NCI-H1092 (cell line): ENCODE data around the gene CALM1.
"Not testable (repeated sequence)": the region's sequence is repeated elsewhere in the genome, so short reads cannot be mapped to it uniquely, and the experiment has no call there.

Source experiments
- DNase-seq: peaks from one replicate; lab custom pipeline; 2025; lab: John Stamatoyannopoulos, UW

Gene CALM1

DNA sequence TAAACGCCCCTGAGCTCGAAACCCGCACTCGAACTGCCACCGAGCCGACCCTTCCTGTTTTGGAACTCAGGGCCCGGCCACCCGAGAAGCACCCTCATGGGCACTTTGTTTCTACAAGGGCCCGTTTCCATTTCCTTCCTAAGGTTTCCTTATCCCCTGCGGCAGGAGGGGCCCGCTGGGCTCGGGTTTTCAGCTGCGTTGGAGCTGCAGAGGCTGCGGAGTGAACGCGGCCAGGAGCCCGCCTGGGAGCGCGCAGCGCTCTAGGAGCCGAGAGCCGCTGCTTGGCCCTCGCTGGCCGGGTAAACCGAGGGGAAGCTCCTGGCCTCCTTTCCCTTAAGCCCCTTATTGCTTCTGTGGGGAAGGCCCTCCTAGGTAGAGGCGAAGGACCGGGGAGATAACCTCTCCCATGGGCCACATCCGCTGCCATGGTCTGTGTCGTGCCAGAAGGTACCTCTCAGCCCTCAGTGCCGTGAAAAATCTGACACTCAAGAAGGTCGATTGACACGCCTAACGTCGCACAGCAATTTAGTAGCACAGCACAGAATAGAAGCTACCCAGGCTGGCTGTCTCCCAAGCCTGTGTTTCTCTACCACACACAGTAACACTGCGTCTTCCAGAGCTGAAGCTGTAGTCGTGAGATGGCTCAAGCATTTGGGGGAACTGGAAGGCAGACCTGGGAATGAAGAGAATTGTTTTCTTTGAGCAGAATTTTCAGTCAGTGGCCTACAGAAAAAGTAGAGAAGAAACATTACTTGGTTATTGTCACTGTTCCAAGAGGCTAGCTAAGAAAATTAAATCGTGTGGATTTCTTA lies 12.9 kb upstream of the CALM1 start:
- peak; percentile 73 for DNase-seq

DNA sequence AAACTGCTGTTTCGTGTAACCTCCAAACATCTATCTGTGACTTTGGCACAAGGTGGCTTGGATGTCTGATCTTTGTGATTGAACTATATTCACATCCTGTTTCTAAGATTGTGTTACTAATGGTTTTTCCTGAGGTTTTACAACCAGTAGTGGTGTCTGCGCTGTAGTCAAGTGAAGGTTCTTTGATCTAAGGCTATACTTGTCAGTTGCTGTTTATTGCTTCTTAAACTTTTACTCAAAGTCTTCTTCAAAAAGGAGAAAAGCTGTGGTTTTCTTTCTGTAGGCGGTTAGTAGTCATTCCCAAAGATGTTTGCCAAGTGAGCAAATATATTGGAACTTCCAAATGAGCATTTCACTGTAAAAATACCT lies 12.3 kb upstream of the CALM1 start:
- no peak for DNase-seq

GRCh38 chr14:90386321-90386720 lies 10.5 kb upstream of the CALM1 start:
- no peak for DNase-seq

- no peak for DNase-seq
These were observed 9.5 kb upstream of the CALM1 start for GRCh38 chr14:90387206-90387760.

DNA sequence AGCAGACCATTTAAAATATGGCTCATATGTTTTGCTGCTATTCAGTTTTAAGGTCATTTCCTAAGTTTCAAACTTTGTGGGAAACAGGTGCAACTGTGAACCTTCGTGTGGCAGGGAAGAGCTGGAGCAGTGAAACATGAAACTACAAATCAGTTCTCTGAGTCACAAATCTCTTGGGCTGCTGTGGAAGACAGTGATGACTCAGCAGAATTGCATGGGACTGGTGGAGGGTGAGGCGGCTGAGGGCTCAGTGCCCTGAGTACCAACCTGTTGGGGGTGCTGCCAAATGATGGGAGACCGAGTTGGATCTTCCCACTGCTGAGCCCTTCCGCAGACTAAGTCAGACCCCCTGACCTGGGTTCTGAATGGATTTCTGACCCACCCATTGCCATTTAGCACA lies 8.4 kb upstream of the CALM1 start:
- no peak for DNase-seq

DNA sequence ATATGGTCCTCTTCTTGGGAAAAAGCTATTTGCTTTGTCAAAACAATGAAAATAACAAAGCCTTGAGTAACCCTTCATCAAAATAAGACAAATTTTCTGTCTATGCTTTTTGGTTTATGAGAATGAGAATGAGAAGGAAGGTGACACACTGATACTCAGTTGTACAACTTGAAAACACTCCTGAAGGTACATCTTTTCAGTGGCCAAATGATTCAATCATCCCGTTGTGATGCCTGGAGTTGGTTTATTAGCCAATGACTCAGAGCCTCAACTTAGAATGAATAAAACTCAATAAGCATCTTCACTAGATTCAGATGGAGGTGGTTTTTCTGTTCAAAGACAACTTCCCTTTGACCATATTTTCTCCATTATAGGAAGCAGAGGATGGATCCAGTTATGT lies 7.8 kb upstream of the CALM1 start:
- DNase-seq: no peak

GRCh38 chr14:90393966-90394365 lies 2.9 kb upstream of the CALM1 start:
- DNase-seq: no peak

DNA sequence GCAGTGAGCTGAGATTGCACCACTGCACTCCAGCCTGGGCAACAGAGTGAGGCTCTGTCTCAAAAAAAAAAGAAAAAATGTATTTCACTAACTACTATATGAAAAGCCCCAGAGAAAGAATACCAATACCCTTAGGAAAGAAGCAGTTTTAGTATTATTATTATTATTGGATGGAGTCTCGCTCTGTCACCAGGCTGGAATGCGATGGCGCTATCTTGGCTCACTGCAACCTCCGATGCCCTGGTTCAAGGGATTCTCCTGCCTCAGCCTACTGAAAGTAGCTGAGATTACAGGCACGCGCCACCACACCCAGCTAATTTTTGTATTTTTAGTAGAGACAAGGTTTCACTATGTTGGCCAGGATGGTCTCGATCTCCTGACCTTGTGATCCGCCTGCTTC lies 2.0 kb upstream of the CALM1 start:
- DNase-seq: not testable (repeated sequence)

GRCh38 chr14:90397425-90398314 lies 841 bp downstream of the CALM1 start:
- DNase-seq: peak; percentile 18

DNA sequence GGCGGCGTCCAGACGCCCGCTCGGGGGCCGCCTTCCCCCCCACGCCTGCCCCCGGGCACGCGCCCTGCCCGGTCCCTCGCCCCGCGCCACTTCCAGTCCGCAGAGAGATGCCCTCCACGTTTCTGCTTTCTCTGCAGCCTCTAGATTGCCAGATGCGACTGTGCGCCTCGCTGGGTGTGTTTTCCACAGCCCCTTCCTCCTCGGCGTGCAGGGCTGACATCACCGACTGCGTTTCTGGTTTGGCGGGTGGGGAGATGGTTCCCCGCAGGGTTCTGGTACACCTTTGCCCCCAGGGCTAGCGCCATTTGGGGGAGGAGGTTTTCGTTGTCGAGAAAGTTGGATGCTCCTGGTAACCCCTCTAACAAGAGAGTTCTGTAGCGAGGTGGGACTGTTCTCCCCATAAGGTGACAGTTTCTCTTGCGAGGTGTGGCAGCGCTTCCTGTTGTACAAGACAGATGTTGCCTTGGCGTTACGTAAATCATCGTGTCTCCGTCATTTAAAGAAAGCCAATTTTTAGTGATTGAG lies 1.5 kb downstream of the CALM1 start:
- no peak for DNase-seq

GRCh38 chr14:90398841-90399540 lies 2.2 kb downstream of the CALM1 start:
- DNase-seq: no peak

- peak; percentile 90 for DNase-seq
These were observed 3.0 kb downstream of the CALM1 start for GRCh38 chr14:90399541-90400444.

DNA sequence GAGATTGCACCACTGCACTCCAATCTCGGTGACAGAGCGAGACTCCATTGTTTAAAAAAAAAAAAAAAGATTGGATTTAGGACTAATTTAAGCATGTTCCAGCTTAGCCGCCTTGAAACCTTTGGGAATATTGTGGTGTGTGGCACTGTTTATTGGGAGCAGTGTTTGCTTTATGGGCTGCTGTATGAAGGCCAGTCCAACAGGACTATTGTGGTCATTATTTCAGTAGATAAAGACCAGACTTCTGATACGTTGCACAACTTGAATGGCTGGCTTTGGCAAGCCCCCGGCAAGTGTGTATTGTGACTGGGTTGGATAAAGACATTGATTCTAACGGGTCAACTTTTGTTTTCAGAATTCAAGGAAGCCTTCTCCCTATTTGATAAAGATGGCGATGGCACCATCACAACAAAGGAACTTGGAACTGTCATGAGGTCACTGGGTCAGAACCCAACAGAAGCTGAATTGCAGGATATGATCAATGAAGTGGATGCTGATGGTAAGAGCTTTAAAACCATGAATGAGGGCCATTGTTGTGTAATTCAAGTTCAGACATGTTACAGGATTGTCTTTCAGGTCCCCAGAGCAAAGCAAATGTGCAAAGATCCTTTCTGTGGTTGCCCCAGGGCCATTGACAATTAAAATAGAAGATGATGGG lies 4.2 kb downstream of the CALM1 start:
- DNase-seq: no peak

DNA sequence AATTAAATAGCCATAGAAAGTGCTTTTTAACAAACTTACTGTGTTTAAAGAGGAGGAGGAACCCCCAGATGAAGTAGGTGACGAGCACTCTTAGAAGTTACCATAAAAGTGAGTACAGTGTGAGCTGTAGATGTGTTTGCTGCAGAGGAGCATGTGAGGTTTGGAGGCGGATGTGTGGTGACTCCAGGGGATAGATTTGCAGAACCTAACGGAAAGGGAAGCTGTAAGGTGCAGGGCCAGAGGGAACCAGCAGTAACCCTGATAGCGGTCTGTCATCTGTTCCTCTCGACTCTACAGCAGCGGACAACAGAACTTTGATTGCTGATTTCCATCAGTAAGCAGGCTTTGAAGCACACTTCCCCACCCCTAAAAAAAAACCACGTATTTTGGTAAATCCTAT lies 5.2 kb downstream of the CALM1 start:
- no peak for DNase-seq

DNA sequence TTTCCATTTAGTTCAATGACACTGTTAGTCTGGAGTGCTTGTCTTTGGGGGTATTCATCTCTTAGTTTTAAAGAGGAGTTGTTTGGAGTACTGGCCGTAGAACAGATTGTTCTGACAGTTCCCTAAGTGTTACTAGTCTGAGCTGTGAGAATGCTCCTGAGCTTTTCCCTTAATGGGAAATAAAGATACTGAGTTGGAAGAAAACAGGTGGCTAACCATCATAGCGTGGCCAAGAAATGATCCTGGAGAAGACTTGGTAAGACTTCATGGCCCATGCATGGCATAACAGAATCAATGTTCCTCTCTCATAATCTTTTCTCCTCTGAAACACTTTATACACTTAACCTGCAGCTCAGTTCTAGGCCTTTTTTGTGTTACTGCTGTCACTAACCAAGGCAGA lies 6.2 kb downstream of the CALM1 start:
- DNase-seq: no peak

DNA sequence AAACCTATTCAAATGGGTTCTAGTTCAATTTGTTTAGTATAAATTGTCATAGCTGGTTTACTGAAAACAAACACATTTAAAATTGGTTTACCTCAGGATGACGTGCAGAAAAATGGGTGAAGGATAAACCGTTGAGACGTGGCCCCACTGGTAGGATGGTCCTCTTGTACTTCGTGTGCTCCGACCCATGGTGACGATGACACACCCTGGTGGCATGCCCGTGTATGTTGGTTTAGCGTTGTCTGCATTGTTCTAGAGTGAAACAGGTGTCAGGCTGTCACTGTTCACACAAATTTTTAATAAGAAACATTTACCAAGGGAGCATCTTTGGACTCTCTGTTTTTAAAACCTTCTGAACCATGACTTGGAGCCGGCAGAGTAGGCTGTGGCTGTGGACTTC lies 8.3 kb downstream of the CALM1 start:
- no peak for DNase-seq

GRCh38 chr14:90405755-90406154 lies 8.9 kb downstream of the CALM1 start:
- no peak for DNase-seq

DNA sequence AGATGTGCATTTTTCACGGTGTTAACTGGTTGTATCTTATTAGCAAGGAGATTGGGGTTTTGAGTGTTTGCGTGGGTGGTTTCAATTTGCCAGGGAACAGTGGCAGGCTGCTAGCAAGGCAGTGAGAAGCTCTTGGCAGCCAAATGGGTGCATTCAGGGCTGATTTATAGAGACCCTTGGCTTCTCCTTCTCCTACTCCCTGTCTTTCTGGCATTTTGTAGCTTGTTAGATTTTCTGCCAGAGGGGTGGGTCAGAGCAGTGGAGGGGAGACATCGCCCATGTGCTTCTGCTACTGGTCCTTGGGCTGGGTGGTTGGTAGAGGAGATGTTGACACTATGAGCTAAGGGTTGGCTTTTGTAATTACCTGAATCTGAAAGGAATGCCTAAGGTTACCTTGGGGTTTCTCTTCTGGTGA lies 9.6 kb downstream of the CALM1 start:
- no peak for DNase-seq

GRCh38 chr14:90407230-90407629 lies 10.4 kb downstream of the CALM1 start:
- no peak for DNase-seq

GRCh38 chr14:90408713-90409112 lies 11.9 kb downstream of the CALM1 start:
- no peak for DNase-seq
